NCI-H226 (cell line): ENCODE measurements around the gene ABCA5.

Experiments used
- DNase-seq: peaks from one replicate; pipeline ENCODE4 v3.0.0-alpha.2; 2015

The ABCA5 gene

DNA sequence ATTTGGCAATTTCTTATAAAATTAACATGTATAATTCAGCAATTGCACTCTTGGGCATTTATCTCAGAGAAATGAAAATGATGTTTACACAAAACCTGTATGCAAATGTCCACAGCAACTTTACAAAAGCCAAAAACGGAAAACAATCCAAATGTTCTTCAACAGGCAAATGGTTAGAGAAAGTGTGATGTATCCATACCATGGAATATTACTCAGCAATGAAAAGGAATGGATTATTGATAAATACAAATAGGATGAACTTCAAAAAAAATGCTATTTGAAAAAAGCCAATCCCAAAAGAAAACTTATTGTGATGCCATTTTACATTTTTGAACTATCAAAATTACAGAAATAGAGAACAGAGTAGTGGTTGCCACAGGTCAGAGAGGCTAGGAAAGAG is 61.1 kb downstream of the ABCA5 start:
- DNase-seq = no peak

GRCh38 chr17:69254187-69254586 is 72.7 kb downstream of the ABCA5 start:
- DNase-seq = no peak

DNA sequence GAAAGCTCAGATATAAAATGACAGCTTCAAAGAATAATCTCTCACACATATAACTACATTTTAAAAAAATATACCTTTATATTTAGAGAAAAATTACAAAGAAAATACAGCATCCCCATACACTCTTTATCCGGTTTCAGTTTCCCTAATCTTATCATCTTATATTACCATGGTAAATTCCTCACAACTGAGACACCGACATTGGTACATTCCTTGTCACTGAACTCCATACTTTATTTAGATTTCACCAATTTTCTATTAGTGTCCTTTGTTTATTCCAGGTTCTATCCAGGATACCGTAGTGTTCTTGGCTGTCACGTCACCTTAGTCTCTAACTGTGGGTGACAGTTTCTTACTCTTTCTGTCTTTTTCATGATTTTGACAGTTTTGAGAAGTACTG is 76.3 kb downstream of the ABCA5 start:
- DNase-seq = no peak

- no peak for DNase-seq
Observed at GRCh38 chr17:69246726-69247375, 80.1 kb downstream of the ABCA5 start.

- no peak for DNase-seq
Observed at GRCh38 chr17:69246202-69246601, 80.7 kb downstream of the ABCA5 start.

DNA sequence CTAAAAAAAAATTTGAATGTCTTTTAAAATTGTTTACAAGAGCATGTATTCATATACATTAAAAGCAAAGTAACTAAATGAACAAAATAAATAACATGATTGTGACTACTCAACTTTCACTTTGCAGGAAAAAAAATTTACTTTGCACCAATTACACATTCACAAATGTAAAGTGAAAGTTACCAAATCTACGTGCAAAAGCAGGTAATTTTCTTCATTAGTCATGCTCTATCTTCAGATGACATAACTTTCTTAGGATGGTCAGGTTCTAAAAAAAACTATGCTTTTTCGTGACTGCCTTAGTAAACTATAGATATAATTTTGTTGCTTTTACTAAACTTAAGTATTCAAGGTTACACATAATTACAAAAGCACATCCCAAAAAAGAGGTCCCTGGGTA is 81.3 kb downstream of the ABCA5 start:
- no peak for DNase-seq

GRCh38 chr17:69239611-69240600 is 87.0 kb downstream of the ABCA5 start:
- DNase-seq = no peak

DNA sequence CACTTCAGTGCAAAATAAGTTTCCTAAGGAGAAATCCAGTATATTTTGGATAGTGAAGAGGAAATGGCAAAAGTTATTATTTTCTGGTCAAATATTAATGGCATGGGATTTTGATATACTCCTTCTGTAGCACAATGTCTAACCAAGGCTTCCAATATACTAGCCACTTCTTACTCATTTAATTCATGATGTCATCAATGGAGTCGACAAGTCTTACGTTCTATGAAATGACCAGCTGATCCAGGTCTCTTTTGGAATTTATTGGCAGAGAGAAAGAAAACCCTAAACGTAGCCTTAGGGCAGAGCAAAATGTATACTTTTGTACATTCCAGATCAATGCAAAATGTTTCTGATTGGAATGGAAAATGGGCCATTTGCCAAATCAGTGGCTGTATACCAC is 90.0 kb downstream of the ABCA5 start:
- no peak for DNase-seq

GRCh38 chr17:69236464-69236863 is 90.5 kb downstream of the ABCA5 start:
- DNase-seq = no peak

DNA sequence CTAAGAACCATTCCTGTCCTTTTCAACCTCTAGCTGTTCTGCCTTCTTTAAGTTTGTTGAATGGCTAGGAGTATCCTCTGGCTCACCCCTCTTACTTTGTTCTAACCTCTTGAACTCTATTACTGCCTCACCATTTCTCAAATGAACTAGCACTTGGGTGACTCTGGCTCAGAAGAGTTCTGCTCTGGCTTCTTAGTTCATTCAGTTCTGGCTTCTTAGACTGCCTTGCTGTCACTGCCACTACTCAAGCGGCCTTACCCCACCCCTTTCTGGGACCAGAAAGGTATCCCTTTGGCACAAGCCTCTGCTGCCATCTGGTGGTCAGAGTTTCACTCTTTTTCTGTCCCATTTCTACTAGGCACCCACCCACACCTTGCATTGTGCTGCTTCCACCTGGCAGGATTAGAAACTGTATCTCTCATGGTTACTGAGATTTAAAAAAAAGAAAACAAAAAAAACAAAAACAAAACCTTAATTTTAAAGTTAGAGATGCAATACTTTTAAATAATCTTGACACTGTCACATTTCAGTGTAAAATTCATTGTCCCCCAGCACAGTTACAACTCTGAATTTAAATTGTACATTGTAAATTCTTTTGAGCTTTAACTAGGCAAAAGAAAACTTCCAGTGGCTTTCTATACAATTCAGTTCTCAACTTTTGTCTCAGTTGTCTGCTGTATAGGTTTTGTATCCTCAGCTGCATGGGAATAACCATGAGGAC is 91.4 kb downstream of the ABCA5 start:
- DNase-seq = peak; percentile 26

DNA sequence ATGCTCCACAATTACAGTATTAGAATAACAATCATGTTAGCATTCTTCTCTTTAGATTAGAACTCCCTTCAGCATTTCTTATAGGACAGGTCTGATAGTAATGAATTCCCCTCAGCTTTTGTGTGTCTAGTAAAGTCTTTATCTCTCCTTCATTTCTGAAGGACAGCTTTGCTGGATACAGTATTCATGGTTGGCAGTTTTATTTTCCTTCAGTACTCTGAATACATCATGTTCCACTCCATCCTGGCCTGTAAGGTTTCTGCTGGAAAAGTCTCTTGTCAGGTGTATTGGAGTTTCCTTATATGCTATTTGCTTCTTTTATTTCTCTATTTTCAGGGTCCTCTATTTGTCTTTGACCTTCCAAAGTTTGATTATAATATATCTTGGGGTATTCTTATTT is 94.3 kb downstream of the ABCA5 start:
- DNase-seq = no peak

- DNase-seq = no peak
Observed at GRCh38 chr17:69231521-69231920, 95.4 kb downstream of the ABCA5 start.

GRCh38 chr17:69230939-69231338 is 96.0 kb downstream of the ABCA5 start:
- no peak for DNase-seq

DNA sequence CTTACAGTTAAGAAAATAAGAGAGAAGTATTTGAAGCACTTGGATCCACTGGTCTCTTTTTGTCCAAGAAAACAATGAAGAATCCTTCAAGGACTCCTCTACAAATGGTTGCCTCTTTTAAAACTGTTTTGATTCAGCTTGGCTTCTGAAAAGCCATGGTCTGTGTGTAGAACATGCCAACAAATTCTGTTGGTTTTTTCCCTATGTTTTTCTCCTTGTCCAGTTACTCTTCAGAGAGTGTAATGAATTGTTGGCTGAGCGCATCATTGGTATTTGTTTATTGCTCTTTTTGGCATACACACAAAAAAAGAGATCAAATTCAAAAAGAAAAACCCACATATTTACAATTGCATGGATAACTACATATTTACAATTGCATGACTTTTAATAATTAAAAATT is 98.4 kb downstream of the ABCA5 start, which contains the start of gene ABCA10:
TSS of gene ABCA10 (minus strand) at position 249 of the 400 bp plus-strand sequence. CDS start 3,466 bp downstream, outside the sequence.
- no peak for DNase-seq

- no peak for DNase-seq
Observed at GRCh38 chr17:69228018-69228417, 98.9 kb downstream of the ABCA5 start.

- DNase-seq = no peak
Observed at GRCh38 chr17:69227541-69227940, 99.4 kb downstream of the ABCA5 start.

GRCh38 chr17:69223809-69224208 is 103.1 kb downstream of the ABCA5 start:
- DNase-seq = peak; percentile 5

DNA sequence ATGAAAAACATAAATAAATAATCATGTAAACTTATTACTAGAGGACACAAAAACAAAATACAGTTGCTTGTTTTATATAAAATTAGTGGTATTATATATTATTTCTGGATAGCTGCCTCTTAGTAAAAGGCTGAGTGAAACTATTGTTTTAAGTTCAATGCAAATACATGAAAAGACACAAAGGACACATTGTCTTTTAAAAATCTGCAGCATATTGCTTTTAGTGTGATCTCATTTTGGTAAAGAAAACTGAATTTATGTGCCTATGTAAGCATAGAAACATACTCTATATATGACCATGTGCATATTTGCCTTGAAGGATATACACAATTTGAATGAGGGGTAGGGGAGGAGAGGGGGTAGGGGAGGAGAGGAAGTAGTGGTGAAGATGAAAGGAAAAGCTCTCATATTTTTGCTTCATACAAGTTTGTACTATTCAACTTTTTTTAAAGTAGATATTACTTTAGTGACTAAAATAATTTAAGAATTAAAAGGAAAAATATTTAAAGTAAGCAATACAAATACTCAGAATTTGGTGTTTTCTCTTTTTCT is 104.2 kb downstream of the ABCA5 start:
- no peak for DNase-seq

- DNase-seq = no peak
Observed at GRCh38 chr17:69220098-69220497, 106.8 kb downstream of the ABCA5 start.

GRCh38 chr17:69218986-69219385 is 107.9 kb downstream of the ABCA5 start:
- DNase-seq = no peak

DNA sequence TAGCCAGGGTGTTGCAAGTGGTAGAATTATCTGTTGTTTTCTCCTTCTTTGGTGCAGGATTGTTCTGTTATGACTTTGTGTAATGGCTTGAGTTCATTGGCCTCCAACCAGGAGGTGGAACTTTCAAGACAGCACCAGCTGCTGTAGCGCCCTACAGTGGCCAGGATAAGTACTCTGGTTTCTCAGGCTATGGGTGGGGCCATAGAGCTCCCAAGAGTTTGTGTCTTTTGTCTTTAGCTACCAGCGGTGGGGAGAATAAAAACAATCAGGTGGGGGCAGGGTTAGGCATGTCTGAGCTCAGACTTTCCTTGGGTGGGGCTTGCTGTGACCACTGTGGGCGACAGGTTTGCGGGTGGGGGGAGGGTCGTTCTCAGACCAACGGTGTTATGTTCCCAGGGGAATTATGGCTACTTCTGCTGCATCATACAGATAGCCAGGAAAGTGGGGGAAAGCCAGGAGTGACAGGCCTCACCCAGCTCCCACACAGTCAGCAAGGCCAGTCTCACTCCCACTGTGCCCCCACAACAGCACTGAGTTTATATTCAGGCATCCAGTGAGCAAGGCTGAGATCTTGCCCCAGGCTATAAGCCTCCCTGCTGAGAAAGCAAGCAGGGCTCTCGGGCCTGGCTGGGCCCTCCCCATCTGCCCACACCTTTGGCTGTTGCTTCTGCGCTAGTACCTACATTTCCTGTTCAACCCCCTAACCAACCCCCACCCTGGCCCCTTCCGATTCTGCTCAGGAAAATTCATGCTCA is 113.7 kb downstream of the ABCA5 start:
- peak; percentile 78 for DNase-seq

- DNase-seq = no peak
Observed at GRCh38 chr17:69208640-69209039, 118.3 kb downstream of the ABCA5 start.
